GM21381 (cell line): ENCODE data around the gene TMEM200A.
"Not testable (repeated sequence)": the region's sequence is repeated elsewhere in the genome, so short reads cannot be mapped to it uniquely, and the experiment has no call there.

ENCODE experiments used
- ATAC-seq: cut with Tn5 transposase; IDR thresholded peaks from one replicate; pipeline ENCODE4 v1.9.1; 2021; ENCODE audit warnings: mild to moderate bottlenecking, moderate library complexity; ENCODE audit not compliant: unreplicated experiment

TMEM200A gene

DNA sequence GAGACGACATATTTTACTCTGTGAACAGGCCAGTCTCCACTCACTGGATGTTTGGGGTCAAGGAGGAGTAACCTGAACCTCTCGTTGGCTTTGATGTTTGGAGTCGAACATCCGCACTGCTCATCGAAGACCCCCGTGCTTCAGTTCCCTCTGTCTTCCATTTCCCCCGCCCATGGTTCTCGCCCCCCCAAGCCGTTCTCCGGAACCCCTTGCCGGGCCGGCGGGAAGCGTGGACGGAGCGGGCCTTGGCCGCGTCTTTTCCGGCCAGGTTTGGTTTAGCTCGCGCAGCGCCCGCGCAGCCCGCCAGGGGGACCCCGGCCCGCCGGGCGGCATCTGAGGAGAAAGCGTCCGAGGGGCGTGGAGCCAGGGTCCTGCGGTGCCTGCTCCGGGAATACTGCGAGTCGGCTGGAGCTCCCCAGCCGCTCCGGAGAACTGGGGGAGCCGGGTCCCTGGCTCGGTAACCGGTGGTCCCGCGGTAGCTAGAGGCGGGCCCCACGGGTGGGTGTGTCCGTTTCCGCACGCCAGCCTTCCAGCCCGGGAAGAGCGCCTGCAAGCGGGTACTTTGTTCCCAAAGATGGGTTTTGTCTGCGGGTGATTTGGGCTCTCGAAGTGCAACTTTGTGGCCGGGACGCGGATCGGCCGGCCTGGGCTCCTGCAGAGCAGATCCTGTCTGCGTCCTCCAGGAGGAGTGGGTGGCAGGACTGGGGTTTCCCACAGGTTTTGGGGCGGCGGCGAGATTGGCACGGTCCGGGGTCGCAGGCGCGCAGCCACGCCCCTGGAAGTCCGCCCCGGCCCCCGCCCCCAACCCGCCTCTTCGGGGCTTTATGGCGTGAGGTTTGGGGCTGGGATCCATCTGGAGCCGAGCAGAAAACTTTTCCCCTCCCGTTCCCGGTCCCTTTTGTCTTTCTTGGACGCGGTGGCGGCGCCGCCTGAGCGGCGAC lies at the start of gene TMEM200A:
TMEM200A (plus strand) TSS at position 852 of the 941 bp plus-strand sequence. CDS start 74,406 bp downstream, outside the sequence.
- ATAC-seq, result peak; percentile 73

DNA sequence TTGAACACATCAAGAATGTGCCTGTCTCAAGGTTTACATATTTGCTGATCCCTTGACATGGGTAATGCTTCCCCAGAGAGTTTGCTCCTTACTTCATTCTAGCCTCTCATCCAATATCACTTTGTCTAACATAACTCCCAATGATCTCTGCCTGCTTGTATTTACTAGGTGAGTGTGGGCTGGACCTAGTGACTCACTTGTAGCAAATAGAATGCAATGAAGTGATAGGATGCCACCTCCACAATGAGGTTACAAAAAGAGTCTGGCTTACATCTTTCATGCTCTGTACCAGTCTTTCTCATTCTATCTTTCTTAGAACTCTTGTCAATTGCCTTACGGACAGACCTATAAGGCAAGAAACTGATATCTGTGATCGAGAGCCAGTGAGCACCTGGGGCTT lies 44.9 kb upstream of the TMEM200A start:
- ATAC-seq, result no peak

DNA sequence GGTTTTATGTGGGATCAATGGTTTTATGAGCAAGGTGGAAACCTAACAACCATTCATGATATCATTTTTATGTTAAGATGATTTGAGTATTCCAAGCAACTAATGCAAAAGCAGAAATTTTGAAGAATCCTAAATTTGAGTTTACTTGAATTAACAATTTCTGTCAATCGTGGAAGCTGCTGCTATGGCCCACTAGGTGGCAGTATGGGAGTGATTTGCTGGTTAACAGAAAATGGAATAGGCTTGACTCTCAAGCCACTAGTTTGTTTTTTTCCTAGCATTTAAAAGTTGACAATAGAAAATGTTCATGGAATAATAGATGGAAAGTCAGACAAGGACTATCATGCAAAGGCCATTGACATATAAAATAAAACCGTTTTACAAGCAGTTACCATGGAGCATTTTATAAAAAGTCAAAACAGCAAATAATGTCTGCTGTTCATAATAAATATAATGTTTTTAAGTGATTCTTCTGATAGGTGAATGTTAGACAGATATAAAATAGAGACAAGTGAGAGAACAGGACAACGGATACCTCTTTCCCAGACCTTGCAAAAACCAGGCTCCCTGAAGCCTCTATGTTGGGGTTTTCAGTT lies 43.0 kb upstream of the TMEM200A start:
- peak; percentile 55 for ATAC-seq

DNA sequence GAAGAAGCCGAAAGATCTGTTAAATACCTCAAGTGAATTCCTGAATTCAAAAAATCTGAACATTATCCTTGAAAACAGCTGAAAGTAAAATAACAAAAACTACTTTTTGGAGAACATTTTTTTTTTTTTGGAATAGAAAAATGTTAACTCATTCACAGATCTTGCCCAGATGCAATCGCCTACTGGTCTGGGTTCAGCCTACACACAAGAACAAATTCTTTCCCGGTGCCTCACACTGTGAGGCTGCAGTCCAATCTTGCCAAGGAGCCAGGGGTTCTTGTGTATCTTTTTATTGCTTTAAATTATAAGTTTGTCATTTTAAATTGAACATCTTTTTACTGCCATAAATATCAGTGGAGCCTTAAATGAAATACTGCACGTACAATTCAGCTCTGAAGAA lies 41.2 kb upstream of the TMEM200A start:
- ATAC-seq, result no peak

DNA sequence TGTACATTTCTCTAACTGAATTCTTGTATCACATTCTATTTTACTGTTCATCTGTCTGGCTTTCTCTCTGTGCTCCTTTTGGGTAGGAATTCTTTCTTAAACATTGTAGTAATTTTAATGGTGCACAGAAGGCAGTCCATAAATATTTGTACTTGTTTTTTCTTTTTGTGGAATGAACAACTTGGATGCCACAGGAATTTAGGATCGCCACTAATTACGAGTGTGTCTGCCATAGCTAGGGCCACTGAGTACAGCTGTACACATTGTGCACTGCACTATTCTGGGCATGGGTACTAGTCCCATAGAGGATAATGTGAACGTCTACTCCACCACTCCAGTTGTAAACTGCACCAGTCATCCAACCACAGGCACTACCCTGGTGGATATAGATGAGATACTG lies 39.3 kb upstream of the TMEM200A start:
- no peak for ATAC-seq

DNA sequence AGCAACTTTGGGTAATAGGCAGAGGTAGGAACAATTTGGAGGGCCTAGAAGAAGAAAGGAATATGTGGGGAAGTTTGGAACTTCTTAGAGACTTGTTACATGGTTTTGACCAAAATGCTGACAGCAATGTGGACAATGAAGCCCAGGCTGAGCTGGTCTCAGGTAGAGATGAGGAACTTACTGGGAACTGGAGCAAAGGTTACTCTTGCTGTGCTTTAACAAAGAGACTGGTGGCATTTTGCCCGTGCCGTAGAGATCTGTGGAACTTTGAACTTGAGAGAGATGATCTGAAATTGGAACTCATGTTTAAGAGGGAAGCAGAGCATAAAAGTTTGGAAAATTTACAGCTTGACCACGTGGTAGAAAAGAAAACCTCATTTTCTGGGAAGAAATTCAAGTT lies 28.3 kb upstream of the TMEM200A start:
- ATAC-seq, result no peak

DNA sequence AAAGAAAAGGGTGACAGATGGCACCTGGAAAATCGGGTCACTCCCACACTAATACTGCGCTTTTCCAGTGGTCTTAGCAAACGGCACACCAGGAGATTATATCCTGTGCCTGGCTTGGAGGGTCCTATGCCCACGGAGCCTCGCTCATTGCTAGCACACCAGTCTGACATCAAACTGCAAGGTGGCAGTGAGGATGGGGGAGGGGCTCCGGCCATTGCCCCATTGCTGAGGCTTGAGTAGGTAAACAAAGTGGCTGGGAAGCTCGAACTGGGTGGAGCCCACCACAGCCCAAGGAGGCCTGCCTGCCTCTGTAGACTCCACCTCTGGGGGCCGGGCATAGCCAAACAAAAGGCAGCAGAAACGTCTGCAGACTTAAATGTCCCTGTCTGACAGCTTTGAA lies 19.5 kb upstream of the TMEM200A start:
- ATAC-seq, result not testable (repeated sequence)

DNA sequence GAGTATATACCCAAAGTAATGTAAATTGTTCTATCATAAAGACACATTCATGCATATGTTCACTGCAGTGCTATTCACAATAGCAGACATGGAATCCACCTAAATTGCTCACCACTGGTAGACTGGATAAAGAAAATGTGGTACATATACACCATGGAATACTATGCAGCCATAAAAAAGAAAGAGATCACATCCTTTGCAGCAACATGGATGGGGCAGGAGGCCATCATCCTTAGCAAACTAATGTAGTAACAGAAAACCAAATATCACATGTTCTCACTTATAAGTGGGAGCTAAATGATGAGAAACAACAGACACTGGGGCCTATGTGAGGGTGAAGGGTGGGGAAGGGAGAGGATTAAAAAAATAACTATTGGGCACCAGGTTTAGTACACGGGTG lies 11.5 kb upstream of the TMEM200A start:
- ATAC-seq, result no peak

DNA sequence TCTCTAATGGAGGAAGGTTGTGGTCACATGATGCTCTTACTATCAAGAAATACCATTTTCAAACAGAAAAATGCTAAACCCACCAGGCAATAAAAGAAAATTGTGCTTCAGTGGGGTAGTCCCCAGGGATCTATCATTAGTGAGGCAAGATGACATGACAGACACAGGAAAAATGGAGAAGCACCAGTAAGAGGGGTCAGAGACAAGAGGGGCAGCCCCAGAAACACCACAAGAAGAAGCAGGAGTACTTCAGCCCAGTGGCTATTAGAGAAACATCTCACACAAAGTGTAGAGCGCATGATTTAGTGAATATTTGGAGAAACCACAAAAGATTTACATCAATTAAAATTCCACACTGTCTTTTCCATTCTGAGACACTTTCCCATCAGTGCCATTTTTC lies 10.2 kb upstream of the TMEM200A start:
- no peak for ATAC-seq

DNA sequence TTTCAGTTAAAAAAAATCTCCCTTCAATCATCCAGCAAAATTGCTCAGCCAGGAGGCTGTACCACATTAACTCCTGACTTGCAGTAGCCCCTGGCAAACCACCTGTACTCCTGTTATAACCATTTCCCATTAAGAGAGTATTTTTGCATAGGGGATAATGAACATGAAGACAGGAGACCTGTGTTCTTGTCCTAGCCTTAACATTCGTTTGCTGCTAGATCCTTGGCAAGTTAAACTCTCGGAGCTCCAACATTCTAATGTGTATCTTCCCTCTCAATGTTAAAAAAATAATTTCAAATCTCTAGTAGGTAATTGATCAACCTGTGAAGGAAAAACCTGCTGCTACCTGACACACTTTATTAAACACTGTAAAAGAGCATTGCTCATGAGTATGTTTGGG lies 8.4 kb upstream of the TMEM200A start:
- ATAC-seq, result no peak

DNA sequence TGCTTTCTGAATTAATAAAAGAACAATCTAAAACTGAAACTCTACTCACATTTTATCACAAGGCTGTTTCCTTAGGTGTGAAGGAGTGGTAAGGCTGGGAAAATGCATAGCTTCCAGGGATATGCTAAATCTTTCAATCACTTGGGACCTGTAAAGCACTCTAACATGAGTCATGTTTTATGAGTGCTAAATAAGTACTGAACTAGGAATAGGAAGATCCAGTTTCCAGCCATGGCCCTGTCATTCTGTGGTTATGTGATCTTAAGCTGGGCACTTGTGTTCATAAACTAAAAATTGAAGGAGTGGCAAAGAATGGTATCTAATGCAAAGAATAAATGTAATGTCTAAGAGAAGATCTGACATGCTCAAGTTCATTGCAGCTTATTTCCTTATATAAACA lies 6.1 kb upstream of the TMEM200A start:
- no peak for ATAC-seq

DNA sequence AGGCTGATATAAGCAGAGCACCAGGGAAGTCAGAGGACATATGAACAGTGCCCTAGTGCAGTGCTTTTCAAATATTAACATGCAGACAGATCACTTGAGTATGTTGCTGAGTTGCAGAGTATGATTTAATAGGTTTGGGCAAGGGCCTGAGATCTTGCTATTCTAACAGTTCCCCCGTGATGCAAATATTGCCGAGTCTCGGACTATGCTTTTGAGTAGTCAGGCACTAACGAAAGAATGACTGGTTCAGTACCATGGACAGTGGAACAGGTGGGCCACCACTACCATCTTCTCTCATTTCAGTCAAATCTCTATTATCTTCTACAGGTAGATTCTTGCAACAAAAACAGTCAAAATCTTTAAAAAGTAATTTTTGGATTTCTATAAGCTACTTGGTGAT lies 3.7 kb upstream of the TMEM200A start:
- ATAC-seq, result no peak

DNA sequence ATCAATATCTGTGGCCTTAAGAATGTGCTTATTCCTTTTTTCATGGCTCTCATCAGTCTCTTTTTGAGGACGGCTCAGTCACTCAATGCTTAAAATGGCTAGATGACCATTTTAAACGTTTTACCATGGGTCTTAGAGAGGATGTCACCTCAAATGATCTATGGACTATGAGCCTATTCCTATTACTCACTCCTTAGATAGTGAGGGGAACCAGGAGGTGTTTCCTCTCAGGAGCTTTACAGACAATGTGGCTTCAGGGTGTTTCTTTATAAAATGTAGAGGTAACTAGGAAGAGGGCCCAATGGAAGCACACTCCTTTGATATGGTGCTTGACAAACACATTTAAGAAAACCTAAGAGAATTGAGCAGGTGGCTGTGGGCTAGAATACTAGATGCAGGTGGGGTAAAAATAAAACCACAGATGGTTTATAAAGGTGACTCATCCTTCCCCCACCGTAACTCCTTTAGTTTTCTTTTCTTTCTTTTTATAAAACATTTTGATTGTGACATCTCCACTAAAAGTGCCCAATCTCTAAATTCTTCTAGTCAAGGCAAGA lies 1.5 kb upstream of the TMEM200A start:
- no peak for ATAC-seq

DNA sequence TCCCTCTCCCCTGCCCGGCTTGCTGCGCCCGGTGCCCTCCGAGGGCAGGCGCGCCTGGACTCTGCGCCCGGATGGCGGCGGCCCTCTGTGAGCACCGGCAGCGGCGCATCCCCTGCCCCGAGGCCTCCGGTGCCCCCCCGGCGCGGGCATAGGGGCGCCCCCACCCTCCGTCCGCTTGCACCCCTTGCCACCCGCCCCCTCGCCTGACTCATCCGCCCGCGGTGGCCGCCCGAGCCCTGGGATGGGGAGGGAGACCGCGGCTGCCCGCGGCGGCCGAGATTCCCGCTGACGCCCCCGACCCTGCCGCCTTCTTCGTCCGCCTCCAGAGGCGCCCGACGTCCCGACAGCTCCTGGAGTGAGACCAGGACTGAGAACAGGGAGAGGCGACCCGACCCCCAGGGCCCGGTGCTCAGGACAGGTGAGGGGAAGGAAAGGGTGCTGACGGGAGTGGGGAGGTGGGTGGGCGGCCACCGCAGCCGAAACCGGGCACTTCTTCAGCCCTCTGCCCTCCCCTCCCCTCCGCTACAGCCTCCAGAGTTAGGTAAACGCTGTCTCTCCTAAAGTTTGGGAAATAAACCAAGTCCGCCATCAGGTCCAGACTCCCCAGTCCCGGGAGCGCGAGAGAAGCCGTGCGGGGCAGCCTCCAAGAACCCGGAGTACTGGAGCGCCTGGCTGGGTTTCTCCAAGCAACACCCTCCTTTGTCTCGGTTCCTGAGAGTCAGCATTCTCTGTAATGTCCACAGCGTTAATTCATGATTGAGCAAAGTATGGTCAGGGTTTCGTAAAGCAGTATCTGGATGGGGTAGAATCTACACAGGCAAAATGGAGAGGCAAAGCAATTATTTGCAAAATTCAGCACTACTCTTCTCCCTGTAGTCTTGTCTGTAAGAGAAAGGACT lies 539 bp downstream of the TMEM200A start:
- ATAC-seq, result no peak

DNA sequence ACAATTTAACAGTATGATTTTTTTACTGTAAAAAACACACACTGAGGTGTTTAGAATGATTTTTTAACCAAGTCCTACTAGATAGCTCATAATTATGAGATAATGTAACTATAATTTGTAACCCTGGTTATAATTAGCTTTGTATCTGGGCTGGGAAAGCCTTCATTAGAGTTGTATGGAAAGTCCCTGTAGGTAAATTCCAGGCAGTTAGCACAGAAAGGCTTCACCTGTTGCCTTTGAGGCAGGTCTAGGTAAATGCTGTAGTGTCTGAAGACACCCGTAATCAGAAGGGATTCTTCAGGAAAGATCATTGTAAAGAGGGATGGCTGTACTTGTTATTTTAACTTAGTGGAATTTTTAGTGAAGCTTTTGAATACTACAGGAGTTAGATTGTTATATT lies 1.9 kb downstream of the TMEM200A start:
- ATAC-seq, result no peak

DNA sequence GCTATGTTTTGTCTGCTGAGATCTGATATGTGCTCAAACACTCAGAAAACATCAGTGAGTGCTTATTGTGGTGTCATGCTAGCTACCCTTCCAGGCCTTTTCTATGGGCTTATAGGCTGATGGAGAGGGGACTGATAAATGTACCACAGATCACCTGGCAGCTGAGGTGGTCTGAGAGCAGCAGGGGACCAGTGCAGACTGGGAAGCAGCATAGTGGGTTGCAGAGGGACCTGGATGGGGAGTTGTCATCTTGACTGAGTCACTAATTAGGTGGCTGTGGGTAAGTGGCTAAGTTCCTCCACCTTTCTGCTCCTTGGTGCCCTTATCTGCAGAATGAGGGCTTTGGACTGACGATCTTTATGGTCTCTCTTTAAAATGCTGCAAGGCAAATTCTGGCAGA lies 2.8 kb downstream of the TMEM200A start:
- no peak for ATAC-seq

DNA sequence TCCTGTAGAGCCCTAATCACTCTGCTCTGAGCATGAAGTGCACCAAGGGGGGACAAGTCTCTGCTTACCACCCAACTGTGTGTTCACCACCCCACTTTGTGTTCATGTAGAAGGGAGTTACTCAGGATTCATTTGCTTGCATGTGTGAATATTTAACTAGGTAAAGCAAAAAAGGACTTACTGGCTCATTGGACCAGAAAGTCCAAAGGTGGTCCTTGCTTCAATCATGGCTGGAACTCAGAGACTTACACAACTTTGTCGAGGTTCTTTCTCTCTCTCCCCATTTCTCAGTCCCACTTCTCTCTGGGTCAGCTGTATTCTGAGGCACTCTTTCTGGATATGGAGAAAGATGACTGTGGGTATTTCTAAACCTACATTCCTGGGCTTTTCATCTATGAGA lies 4.0 kb downstream of the TMEM200A start:
- no peak for ATAC-seq

DNA sequence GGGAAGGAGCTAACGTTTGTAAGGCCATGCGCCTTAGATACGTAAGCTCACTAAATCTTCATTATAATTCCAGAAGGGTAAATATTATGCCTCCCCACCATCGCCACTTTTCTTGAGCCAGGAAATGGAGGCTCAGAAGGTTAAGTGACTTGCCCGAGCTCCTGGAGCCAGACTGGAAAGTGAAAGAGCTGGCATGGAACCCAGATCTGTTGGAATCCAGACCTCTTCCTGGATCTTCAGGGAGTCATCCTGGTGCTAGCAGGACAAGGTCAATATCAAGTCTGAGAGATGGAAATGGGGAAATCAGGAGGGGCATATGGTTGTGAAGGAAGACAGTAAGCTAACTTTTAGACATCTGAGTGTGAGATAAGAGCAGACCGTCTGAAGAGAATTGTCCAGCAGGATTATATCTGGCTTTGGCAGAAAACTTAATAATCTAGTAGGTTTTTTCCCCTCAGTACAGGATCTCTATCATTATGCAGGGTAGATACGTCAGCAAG lies 6.2 kb downstream of the TMEM200A start:
- ATAC-seq, result no peak

DNA sequence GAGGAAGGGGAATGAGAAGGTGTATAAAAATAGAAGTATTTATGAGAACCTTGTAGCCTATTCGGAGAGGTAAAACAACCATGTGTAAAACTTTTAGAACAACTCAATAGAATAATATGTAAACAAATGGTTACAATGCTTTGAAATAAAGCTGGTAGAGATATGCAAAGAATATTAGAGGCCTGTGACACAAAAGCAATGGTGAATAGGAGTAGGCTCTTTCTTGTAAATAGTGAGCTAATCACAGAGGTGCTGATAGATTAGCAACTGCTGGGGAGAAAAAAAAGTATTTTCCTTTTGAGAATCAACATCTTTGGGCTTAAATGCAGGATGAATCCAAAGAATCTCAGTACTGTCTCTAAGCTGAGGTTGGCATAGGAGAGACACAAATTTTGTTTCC lies 7.0 kb downstream of the TMEM200A start:
- no peak for ATAC-seq

DNA sequence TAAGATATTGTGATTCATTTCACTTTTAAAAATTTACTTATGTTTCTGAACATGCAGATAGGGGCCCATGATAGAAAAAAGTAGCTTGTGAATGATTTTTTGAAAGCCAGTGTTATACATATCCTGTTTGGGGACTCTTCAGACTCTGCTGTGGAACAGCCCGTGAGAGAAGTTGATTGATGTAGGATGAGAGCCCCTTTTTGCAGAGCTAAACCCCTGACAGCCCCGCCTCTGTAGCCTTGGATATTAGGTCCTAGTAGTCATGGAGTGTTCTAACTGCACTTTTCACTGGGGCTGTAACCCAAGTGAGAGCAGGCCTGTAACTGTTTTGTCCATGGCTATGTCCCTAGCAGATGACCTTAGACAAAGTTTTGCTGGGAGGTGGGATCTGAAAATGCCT lies 8.2 kb downstream of the TMEM200A start:
- no peak for ATAC-seq

DNA sequence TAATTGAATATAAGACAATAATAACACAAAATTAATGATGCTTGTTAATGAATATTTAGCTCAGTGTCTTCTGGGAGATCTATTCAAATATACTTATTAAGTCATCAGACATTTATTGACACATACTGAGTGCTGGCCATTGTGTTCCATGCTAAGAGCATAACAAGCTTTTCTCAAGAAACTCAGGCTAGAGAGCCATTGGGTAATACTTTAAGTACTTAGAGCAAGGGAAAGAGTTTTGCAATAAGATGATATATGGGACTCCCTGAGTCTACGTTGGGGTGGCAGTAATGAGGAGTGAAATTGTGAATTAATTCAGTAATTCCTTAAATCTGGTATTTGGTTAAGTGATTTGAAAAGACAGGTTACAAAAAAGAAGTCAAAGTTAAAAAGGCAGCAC lies 11.1 kb downstream of the TMEM200A start:
- no peak for ATAC-seq
